WTC11 (cell line): Measurements from ENCODE around the gene ILRUN. TPM values are rescaled to one million over a fixed set of nuclear protein-coding genes. Genes with fewer than 3 reads are reported as not detected.

ENCODE experiments used
- ATAC-seq: fragments of 200-7000 bp; cut with Tn5 transposase; 2 replicates; pipeline ENCODE4 v1.10.0; 2021; ENCODE audit warnings: mild to moderate bottlenecking, moderate library complexity
- CTCF ChIA-PET: fragments of 300-600 bp; sonication (Branson Sonifier 250); formaldehyde crosslinking; loops from one replicate; lab custom pipeline; 2021; ENCODE audit warnings: antibody characterized with exemption; lab: Charles Lee
- POLR2A ChIA-PET: fragments of 350-600 bp; sonication (Branson Sonifier 250); formaldehyde crosslinking; loops from one replicate; lab custom pipeline; 2021; ENCODE audit warnings: antibody characterized with exemption; lab: Charles Lee
- DNase-seq: peaks from one replicate; pipeline ENCODE4 v3.0.0; 2021; ENCODE audit warnings: low spot score
- H3K27ac Mint-ChIP-seq: 2 replicates; pipeline ENCODE4 v1.8.0; 2021; ENCODE audit warnings: mixed read lengths
- H3K27me3 Mint-ChIP-seq: 2 replicates; pipeline ENCODE4 v1.8.0; 2021; ENCODE audit warnings: low read depth, mild to moderate bottlenecking, moderate library complexity, mixed read lengths
- H3K36me3 Mint-ChIP-seq: 2 replicates; pipeline ENCODE4 v1.8.0; 2021; ENCODE audit warnings: mixed read lengths
- H3K4me1 Mint-ChIP-seq: 2 replicates; pipeline ENCODE4 v1.8.0; 2022; ENCODE audit warnings: mixed read lengths
- H3K4me3 Mint-ChIP-seq: 2 replicates; pipeline ENCODE4 v1.8.0; 2021; ENCODE audit warnings: mild to moderate bottlenecking, moderate library complexity, mixed read lengths
- H3K9me3 Mint-ChIP-seq: 2 replicates; pipeline ENCODE4 v1.8.0; 2021; ENCODE audit warnings: mixed read lengths
- AFF4 ChIP-seq: sonication (generic); formaldehyde crosslinking; IDR thresholded peaks from 2 replicates; pipeline ENCODE4 v1.8.1; 2023; ENCODE audit warnings: mild to moderate bottlenecking, missing genetic modification reagents, borderline replicate concordance
- ATF1 ChIP-seq: sonication (generic); formaldehyde crosslinking; IDR thresholded peaks from 2 replicates; pipeline ENCODE4 v1.8.1; 2023; ENCODE audit warnings: mild to moderate bottlenecking, moderate library complexity, missing genetic modification reagents
- ATF2 ChIP-seq: sonication (generic); formaldehyde crosslinking; IDR thresholded peaks from 2 replicates; pipeline ENCODE4 v1.8.1; 2022; ENCODE audit warnings: low read depth, missing genetic modification reagents, borderline replicate concordance
- CREB1 ChIP-seq: sonication (generic); formaldehyde crosslinking; IDR thresholded peaks from 2 replicates; pipeline ENCODE4 v1.8.0; 2023; ENCODE audit warnings: mild to moderate bottlenecking, missing genetic modification reagents
- ELF4 ChIP-seq: sonication (generic); formaldehyde crosslinking; IDR thresholded peaks from 2 replicates; pipeline ENCODE4 v1.8.1; 2022; ENCODE audit warnings: low read depth, mild to moderate bottlenecking, moderate library complexity, missing genetic modification reagents
- ETV6 ChIP-seq: sonication (generic); formaldehyde crosslinking; IDR thresholded peaks from 2 replicates; pipeline ENCODE4 v1.8.1; 2022; ENCODE audit warnings: mild to moderate bottlenecking, missing genetic modification reagents
- GABPB1 ChIP-seq: sonication (generic); formaldehyde crosslinking; IDR thresholded peaks from 2 replicates; pipeline ENCODE4 v1.8.1; 2023; ENCODE audit warnings: mild to moderate bottlenecking, missing genetic modification reagents
- KAT7 ChIP-seq: sonication (generic); formaldehyde crosslinking; IDR thresholded peaks from 2 replicates; pipeline ENCODE4 v1.8.1; 2023; ENCODE audit warnings: missing genetic modification reagents, mild to moderate bottlenecking, borderline replicate concordance
- NR1H2 ChIP-seq: sonication (generic); formaldehyde crosslinking; IDR thresholded peaks from 2 replicates; pipeline ENCODE4 v1.9.0; 2021; ENCODE audit warnings: mild to moderate bottlenecking, moderate library complexity, missing genetic modification reagents
- PRRX2 ChIP-seq: fragments of 250-450 bp; sonication (Bioruptor Pico); IDR thresholded peaks from 2 replicates; pipeline ENCODE4 v1.8.0; 2021; ENCODE audit warnings: mild to moderate bottlenecking
- RELA ChIP-seq: sonication (generic); formaldehyde crosslinking; IDR thresholded peaks from 2 replicates; pipeline ENCODE4 v1.8.1; 2022; ENCODE audit warnings: missing genetic modification reagents, mild to moderate bottlenecking, borderline replicate concordance
- SOX15 ChIP-seq: fragments of 250-450 bp; sonication (Bioruptor Pico); IDR thresholded peaks from 2 replicates; pipeline ENCODE4 v1.9.0; 2021; ENCODE audit warnings: mild to moderate bottlenecking
- STAT6 ChIP-seq: sonication (generic); formaldehyde crosslinking; conservative IDR thresholded peaks from 2 replicates; pipeline ENCODE4 v1.8.1; 2023; ENCODE audit warnings: mild to moderate bottlenecking, low read depth, missing genetic modification reagents, moderate library complexity
- TEAD4 ChIP-seq: sonication (generic); formaldehyde crosslinking; IDR thresholded peaks from 2 replicates; pipeline ENCODE4 v1.8.0; 2022; ENCODE audit warnings: mild to moderate bottlenecking, missing genetic modification reagents
- ZNF138 ChIP-seq: sonication (generic); formaldehyde crosslinking; conservative IDR thresholded peaks from 2 replicates; pipeline ENCODE4 v1.8.1; 2022; ENCODE audit warnings: mild to moderate bottlenecking, moderate library complexity, missing genetic modification reagents
- ZNF532 ChIP-seq: fragments of 250-450 bp; sonication (Bioruptor Pico); IDR thresholded peaks from 2 replicates; pipeline ENCODE4 v1.9.0; 2021; ENCODE audit warnings: mild to moderate bottlenecking, borderline replicate concordance
- ZSCAN18 ChIP-seq: fragments of 250-450 bp; sonication (Bioruptor Pico); IDR thresholded peaks from 2 replicates; pipeline ENCODE4 v2.1.2; 2022; ENCODE audit warnings: mild to moderate bottlenecking, moderate library complexity
- total RNA-seq: library from RNA; stranded (reverse); gene quantifications from 3 replicates; pipeline ENCODE4 v1.2.3, GENCODE V29; 2021

Gene ILRUN
- total RNA-seq, 1 experiment from 2014 or later: 75.5 TPM

GRCh38 chr6:34652263-34652662, 44.3 kb downstream of the ILRUN start:
- Mint-ChIP-seq H3K4me1 (peaks cover 11% of the 10 kb centered on the region), H3K27ac (no peak overlapping the region), H3K9me3 (no peaks in the 10 kb centered on the region), H3K36me3 (peaks cover 4% of the 10 kb centered on the region), H3K4me3 (no peak overlapping the region), H3K27me3 (no peaks in the 10 kb centered on the region)
- TF ChIP-seq KAT7 (CRISPR knock-in tag) (no peak), ZSCAN18 (CRISPR knock-in tag) (no peak), AFF4 (no peak), ZNF532 (CRISPR knock-in tag) (no peak), TEAD4 (CRISPR knock-in tag) (no peak), GABPB1 (CRISPR knock-in tag) (no peak), SOX15 (CRISPR knock-in tag) (no peak), PRRX2 (CRISPR knock-in tag) (no peak), ATF1 (CRISPR knock-in tag) (no peak), ELF4 (no peak), NR1H2 (no peak), RELA (CRISPR knock-in tag) (no peak), ETV6 (CRISPR knock-in tag) (no peak), CREB1 (no peak), ZNF138 (CRISPR knock-in tag) (no peak), ATF2 (CRISPR knock-in tag) (no peak), STAT6 (CRISPR knock-in tag) (no peak)
- ChIA-PET CTCF (interaction anchor here (0.7 kb wide), 1 partner anchor 12 kb away, joined by 5 read pairs; no protein-coding TSS in a partner anchor), POLR2A (no interaction called here)
- no peak for ATAC-seq
- DNase-seq: no peak
